Measurements from ENCODE around the gene TBCK. TPM values are rescaled to one million over a fixed set of nuclear protein-coding genes. Genes with fewer than 3 reads are reported as not detected.

TBCK gene
- total RNA-seq, 1 experiment from 2014 or later: 28.6 TPM

GRCh38 chr4:106192131-106192530 lies 123.9 kb downstream of the TBCK start:
- CTCF ChIA-PET: no interaction called here
- H3K4me1 Mint-ChIP-seq: peaks cover 9% of the 10 kb centered on the region
- no peak overlapping the region for H3K27ac Mint-ChIP-seq
- H3K9me3 Mint-ChIP-seq: peaks cover 3% of the 10 kb centered on the region; the same call in 1 of the 2 replicates
- POLR2A ChIA-PET: no interaction called here
- no peaks in the 10 kb centered on the region for H3K27me3 Mint-ChIP-seq (ENCODE audit: low read depth)
- H3K4me3 Mint-ChIP-seq: no peak overlapping the region
- DNase-seq (ENCODE audit: low spot score) (no peak), ATAC-seq (no peak)
- TF ChIP-seq AR (CRISPR knock-in tag; IDR thresholded peaks at IDR 0.05) (no peak), EMX1 (CRISPR knock-in tag; IDR thresholded peaks at IDR 0.05) (no peak), ATF2 (CRISPR knock-in tag; IDR thresholded peaks at IDR 0.05; ENCODE audit: borderline replicate concordance, low read depth) (no peak), ESRRA (CRISPR knock-in tag; IDR thresholded peaks at IDR 0.05; ENCODE audit: borderline replicate concordance) (no peak), ZNF425 (CRISPR knock-in tag; conservative IDR thresholded peaks at IDR 0.05) (no peak), FOXP1 (CRISPR knock-in tag; IDR thresholded peaks at IDR 0.05; ENCODE audit: borderline replicate concordance) (no peak), PRDM15 (CRISPR knock-in tag; IDR thresholded peaks at IDR 0.05) (no peak)
- peaks cover 3% of the 10 kb centered on the region; the same call in 1 of the 2 replicates for H3K36me3 Mint-ChIP-seq

GRCh38 chr4:106186201-106186600 lies 129.8 kb downstream of the TBCK start:
- no peaks in the 10 kb centered on the region for H3K4me1 Mint-ChIP-seq
- peaks cover 18% of the 10 kb centered on the region for H3K36me3 Mint-ChIP-seq
- H3K27ac Mint-ChIP-seq: no peak overlapping the region
- CTCF ChIA-PET: no interaction called here
- H3K4me3 Mint-ChIP-seq: no peak overlapping the region
- H3K9me3 Mint-ChIP-seq: peaks cover 24% of the 10 kb centered on the region
- ATAC-seq (no peak), DNase-seq (ENCODE audit: low spot score) (no peak)
- POLR2A ChIA-PET: no interaction called here
- no peaks in the 10 kb centered on the region for H3K27me3 Mint-ChIP-seq (ENCODE audit: low read depth)
- TF ChIP-seq KAT7 (CRISPR knock-in tag; IDR thresholded peaks at IDR 0.05; ENCODE audit: borderline replicate concordance) (no peak), USF1 (CRISPR knock-in tag; IDR thresholded peaks at IDR 0.05) (no peak), RORB (CRISPR knock-in tag; IDR thresholded peaks at IDR 0.05) (no peak), SP1 (CRISPR knock-in tag; conservative IDR thresholded peaks at IDR 0.05) (no peak), ZNF423 (CRISPR knock-in tag; IDR thresholded peaks at IDR 0.05) (no peak), CDX4 (CRISPR knock-in tag; IDR thresholded peaks at IDR 0.05; ENCODE audit: borderline replicate concordance) (no peak), MAX (CRISPR knock-in tag; IDR thresholded peaks at IDR 0.05) (no peak), ZNF671 (CRISPR knock-in tag; IDR thresholded peaks at IDR 0.05) (no peak), CBFB (CRISPR knock-in tag; IDR thresholded peaks at IDR 0.05; ENCODE audit: low read depth) (no peak), AFF4 (CRISPR knock-in tag; IDR thresholded peaks at IDR 0.05; ENCODE audit: borderline replicate concordance) (no peak)

All from WTC11 (cell line).